K562 (cell line): ENCODE data around the gene B3GALT4. TPM values are rescaled to one million over a fixed set of nuclear protein-coding genes. Genes with fewer than 3 reads are reported as not detected.
A peak's percentile ranks its signal among the peaks of the same experiment; 100 is the strongest.

Experiments used
- BACH1 ChIP-seq: fragments of 200-800 bp; sonication (Bioruptor generic); IDR thresholded peaks from 2 replicates; pipeline ENCODE4 v1.6.1; 2016; ENCODE audit warnings: missing genetic modification characterization, missing compliant biosample characterization
- ELF2 ChIP-seq: fragments of 250-450 bp; sonication (Bioruptor Pico); IDR thresholded peaks from 2 replicates; pipeline ENCODE4 v1.5.0; 2021; ENCODE audit warnings: mild to moderate bottlenecking
- EP300 ChIP-seq: IDR thresholded peaks from 2 replicates; pipeline ENCODE4 v1.6.1; 2012; ENCODE audit warnings: low read length, improper control_type of control experiment
- GABPB1 ChIP-seq: sonication (generic); formaldehyde crosslinking; IDR thresholded peaks from 2 replicates; pipeline ENCODE4 v1.8.0; 2022; ENCODE audit warnings: mild to moderate bottlenecking, missing genetic modification reagents
- HMG20B ChIP-seq: fragments of 250-450 bp; sonication (Bioruptor Pico); IDR thresholded peaks from 2 replicates; pipeline ENCODE4 v1.5.0; 2021; ENCODE audit warnings: mild to moderate bottlenecking
- PML ChIP-seq: IDR thresholded peaks from 2 replicates; pipeline ENCODE4 v1.6.1; 2012; ENCODE audit warnings: low read length, inconsistent platforms
- SAP30 ChIP-seq: fragments of 200-600 bp; sonication (generic); IDR thresholded peaks from 2 replicates; pipeline ENCODE4 v1.6.1; 2012; ENCODE audit warnings: borderline replicate concordance, low read depth, mild to moderate bottlenecking, moderate library complexity, low read length, control low read depth, inconsistent platforms; ENCODE audit not compliant: insufficient read depth, poor library complexity, severe bottlenecking
- TEAD1 ChIP-seq, 2 experiments: fragments of 450-650 bp in 1 of 2; sonication (generic) in 1 of 2; formaldehyde crosslinking; IDR thresholded peaks; 2 replicates each; pipeline versions ENCODE4 v1.4.0 to v1.8.0; 2020 to 2022; ENCODE audit warnings: mild to moderate bottlenecking in 2 of 2, missing genetic modification reagents in 1 of 2
- ZFX ChIP-seq: sonication (generic); formaldehyde crosslinking; IDR thresholded peaks from 2 replicates; pipeline ENCODE4 v1.8.0; 2022; ENCODE audit warnings: mild to moderate bottlenecking, missing genetic modification reagents, moderate library complexity
- ZNF197 ChIP-seq: fragments of 200-800 bp; sonication (Bioruptor generic); IDR thresholded peaks from 2 replicates; pipeline ENCODE4 v1.6.1; 2016; ENCODE audit warnings: low read depth, missing genetic modification characterization, missing compliant biosample characterization
- ZNF431 ChIP-seq: sonication (generic); formaldehyde crosslinking; IDR thresholded peaks from 2 replicates; pipeline ENCODE4 v1.8.0; 2022; ENCODE audit warnings: mild to moderate bottlenecking, missing genetic modification reagents
- ZNF445 ChIP-seq: fragments of 250-450 bp; sonication (Bioruptor Pico); IDR thresholded peaks from 2 replicates; pipeline ENCODE4 v1.4.0; 2020; ENCODE audit warnings: low read depth, mild to moderate bottlenecking, moderate library complexity
- polyA plus RNA-seq, 8 experiments: library from polyadenylated mRNA; depleted of rRNA in 4 of 8; stranded (reverse) in 5 of 8; unstranded in 3 of 8; fragments of >200 nt; fragmentation: Nextera tagmentation in 2 of 8; fragmentation: Illumina TruSeq in 1 of 8; extraction: Ambion mirVana in 2 of 8; extraction: Trizol in 1 of 8; gene quantifications; 2 replicates each; pipeline versions ENCODE4 v1.2.1 to v1.2.3, GENCODE V29; 2011 to 2014; ENCODE audit warnings: inconsistent platforms in 1 of 8, missing spikeins in 1 of 8
- total RNA-seq, 7 experiments: library from RNA; depleted of rRNA in 6 of 7; stranded (reverse); fragments of >200 nt in 6 of 7; fragmentation: Illumina TruSeq in 2 of 7; extraction: Trizol in 2 of 7; gene quantifications; 2 replicates each; pipeline versions ENCODE4 v1.2.1 to v1.2.3, GENCODE V29; 2011 to 2021; ENCODE audit warnings: low replicate concordance in 1 of 7
- TF ChIP-seq, protein P1 (sequence below), 2 experiments: IDR thresholded peaks; 2 replicates each; pipeline ENCODE4 v1.6.1; 2011; ENCODE audit warnings: borderline replicate concordance in 1 of 2, control low read depth in 1 of 2, low read depth in 1 of 2, low read length in 1 of 2, mild to moderate bottlenecking in 1 of 2, mixed read lengths in 1 of 2, moderate library complexity in 1 of 2; ENCODE audit not compliant: insufficient read depth in 1 of 2, insufficient read length in 1 of 2, poor library complexity in 1 of 2, severe bottlenecking in 1 of 2; ENCODE audit errors: extremely low read depth in 1 of 2
- TF ChIP-seq, protein P2 (sequence below): fragments of 450-650 bp; IDR thresholded peaks from 2 replicates; pipeline ENCODE4 v1.7.1; 2018; ENCODE audit warnings: mild to moderate bottlenecking, low read depth; ENCODE audit not compliant: partially characterized antibody
- TF ChIP-seq, protein P3 (sequence below): fragments of 450-650 bp; IDR thresholded peaks from 2 replicates; pipeline ENCODE4 v1.6.1; 2016; ENCODE audit warnings: mild to moderate bottlenecking
- TF ChIP-seq, protein P4 (sequence below): fragments of 250-450 bp; sonication (Bioruptor Pico); IDR thresholded peaks from 2 replicates; pipeline ENCODE4 v1.5.0; 2021
- TF ChIP-seq, protein P5 (sequence below): sonication (generic); formaldehyde crosslinking; IDR thresholded peaks from 2 replicates; pipeline ENCODE4 v1.8.1; 2022; ENCODE audit warnings: missing genetic modification reagents

The B3GALT4 gene
- total and polyA plus RNA-seq, 9 of the 15 experiments (the other 6 are each of a cell fraction or from before 2014, with no cell fraction given): 0.11 to 1.3 (median 0.53) TPM; not detected in 1

DNA sequence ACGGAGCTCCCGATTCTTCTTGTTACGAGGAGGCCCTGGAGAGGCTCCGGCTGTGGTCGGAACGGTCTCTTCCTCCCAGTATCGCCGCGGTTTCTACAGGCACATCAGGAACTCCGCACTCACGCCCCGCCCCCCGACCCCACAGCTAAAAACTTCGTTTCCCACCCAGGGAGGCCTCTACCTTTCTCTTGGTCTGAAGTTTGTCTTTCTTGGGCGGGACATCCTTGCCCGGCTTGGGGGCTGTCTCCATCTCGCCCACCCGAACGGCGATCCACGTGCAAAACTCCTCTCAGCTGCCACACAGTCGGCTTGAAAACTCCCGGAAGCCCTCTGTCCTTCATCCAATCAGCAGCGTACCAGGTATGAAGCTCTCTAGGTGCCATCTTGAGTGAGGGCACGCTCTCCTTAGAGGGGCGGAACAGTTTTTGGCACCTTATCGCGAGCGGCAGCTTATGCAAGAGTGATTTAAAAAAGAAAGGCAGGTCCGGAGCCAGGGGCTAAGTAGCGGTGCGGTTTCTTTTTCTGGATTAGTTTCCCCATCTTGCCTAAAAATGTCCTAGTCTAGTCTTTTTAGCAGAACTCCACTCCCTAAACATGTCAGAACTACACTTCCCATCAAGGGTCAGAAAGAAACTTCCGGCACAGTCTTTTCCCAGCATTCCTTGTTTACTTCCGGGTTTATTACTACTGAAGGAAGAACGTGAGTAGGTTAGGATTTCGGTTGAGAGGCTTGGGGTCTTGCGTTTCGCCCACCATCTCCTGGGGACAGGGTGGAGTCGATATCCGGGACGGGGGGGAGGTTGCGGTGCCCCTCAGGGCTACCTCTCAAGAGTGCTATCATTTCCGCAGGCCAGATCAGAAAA, 12.2 kb downstream of the B3GALT4 start, which contains the start of the genes PFDN6 and WDR46 (continued):
- TF ChIP-seq, protein P1, sequence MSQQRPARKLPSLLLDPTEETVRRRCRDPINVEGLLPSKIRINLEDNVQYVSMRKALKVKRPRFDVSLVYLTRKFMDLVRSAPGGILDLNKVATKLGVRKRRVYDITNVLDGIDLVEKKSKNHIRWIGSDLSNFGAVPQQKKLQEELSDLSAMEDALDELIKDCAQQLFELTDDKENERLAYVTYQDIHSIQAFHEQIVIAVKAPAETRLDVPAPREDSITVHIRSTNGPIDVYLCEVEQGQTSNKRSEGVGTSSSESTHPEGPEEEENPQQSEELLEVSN (IDR thresholded peaks at IDR 0.05; ENCODE audit: borderline replicate concordance in 1 of 2, extremely low read depth in 1 of 2, insufficient read depth in 1 of 2, insufficient read length in 1 of 2, low read depth in 1 of 2, low read length in 1 of 2, poor library complexity in 1 of 2, severe bottlenecking in 1 of 2): peak in 1 of 2 experiments; percentile 13
- TF ChIP-seq TEAD1 (CRISPR knock-in tag; IDR thresholded peaks at IDR 0.05) (peak; percentile 56 to 71; a peak in 3 of 4 replicates), HMG20B (CRISPR knock-in tag) (no peak), SAP30 (peak; percentile 99), ELF2 (peak; percentile 94), PML (peak; percentile 35; the same call in 1 of the 2 replicates), ZFX (CRISPR knock-in tag) (peak; percentile 61), BACH1 (peak; percentile 78; the same call in 1 of the 2 replicates), GABPB1 (CRISPR knock-in tag) (peak; percentile 99), ZNF197 (peak; percentile 86), ZNF445 (CRISPR knock-in tag) (0 out of 2 replicates have a peak, but pooled peaks have one; percentile 25), ZNF431 (CRISPR knock-in tag) (no peak), EP300 (no peak; the same call in 1 of the 2 replicates)
- TF ChIP-seq, protein P2, sequence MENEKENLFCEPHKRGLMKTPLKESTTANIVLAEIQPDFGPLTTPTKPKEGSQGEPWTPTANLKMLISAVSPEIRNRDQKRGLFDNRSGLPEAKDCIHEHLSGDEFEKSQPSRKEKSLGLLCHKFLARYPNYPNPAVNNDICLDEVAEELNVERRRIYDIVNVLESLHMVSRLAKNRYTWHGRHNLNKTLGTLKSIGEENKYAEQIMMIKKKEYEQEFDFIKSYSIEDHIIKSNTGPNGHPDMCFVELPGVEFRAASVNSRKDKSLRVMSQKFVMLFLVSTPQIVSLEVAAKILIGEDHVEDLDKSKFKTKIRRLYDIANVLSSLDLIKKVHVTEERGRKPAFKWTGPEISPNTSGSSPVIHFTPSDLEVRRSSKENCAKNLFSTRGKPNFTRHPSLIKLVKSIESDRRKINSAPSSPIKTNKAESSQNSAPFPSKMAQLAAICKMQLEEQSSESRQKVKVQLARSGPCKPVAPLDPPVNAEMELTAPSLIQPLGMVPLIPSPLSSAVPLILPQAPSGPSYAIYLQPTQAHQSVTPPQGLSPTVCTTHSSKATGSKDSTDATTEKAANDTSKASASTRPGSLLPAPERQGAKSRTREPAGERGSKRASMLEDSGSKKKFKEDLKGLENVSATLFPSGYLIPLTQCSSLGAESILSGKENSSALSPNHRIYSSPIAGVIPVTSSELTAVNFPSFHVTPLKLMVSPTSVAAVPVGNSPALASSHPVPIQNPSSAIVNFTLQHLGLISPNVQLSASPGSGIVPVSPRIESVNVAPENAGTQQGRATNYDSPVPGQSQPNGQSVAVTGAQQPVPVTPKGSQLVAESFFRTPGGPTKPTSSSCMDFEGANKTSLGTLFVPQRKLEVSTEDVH: peak; percentile 96
- TF ChIP-seq, protein P3, sequence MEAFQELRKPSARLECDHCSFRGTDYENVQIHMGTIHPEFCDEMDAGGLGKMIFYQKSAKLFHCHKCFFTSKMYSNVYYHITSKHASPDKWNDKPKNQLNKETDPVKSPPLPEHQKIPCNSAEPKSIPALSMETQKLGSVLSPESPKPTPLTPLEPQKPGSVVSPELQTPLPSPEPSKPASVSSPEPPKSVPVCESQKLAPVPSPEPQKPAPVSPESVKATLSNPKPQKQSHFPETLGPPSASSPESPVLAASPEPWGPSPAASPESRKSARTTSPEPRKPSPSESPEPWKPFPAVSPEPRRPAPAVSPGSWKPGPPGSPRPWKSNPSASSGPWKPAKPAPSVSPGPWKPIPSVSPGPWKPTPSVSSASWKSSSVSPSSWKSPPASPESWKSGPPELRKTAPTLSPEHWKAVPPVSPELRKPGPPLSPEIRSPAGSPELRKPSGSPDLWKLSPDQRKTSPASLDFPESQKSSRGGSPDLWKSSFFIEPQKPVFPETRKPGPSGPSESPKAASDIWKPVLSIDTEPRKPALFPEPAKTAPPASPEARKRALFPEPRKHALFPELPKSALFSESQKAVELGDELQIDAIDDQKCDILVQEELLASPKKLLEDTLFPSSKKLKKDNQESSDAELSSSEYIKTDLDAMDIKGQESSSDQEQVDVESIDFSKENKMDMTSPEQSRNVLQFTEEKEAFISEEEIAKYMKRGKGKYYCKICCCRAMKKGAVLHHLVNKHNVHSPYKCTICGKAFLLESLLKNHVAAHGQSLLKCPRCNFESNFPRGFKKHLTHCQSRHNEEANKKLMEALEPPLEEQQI: no peak
- TF ChIP-seq, protein P4, sequence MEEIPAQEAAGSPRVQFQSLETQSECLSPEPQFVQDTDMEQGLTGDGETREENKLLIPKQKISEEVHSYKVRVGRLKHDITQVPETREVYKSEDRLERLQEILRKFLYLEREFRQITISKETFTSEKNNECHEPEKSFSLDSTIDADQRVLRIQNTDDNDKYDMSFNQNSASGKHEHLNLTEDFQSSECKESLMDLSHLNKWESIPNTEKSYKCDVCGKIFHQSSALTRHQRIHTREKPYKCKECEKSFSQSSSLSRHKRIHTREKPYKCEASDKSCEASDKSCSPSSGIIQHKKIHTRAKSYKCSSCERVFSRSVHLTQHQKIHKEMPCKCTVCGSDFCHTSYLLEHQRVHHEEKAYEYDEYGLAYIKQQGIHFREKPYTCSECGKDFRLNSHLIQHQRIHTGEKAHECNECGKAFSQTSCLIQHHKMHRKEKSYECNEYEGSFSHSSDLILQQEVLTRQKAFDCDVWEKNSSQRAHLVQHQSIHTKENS: peak; percentile 72; the same call in 1 of the 2 replicates
- TF ChIP-seq, protein P5, sequence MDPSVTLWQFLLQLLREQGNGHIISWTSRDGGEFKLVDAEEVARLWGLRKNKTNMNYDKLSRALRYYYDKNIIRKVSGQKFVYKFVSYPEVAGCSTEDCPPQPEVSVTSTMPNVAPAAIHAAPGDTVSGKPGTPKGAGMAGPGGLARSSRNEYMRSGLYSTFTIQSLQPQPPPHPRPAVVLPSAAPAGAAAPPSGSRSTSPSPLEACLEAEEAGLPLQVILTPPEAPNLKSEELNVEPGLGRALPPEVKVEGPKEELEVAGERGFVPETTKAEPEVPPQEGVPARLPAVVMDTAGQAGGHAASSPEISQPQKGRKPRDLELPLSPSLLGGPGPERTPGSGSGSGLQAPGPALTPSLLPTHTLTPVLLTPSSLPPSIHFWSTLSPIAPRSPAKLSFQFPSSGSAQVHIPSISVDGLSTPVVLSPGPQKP (CRISPR knock-in tag): no peak
